Suprapubic skin (tissue), 4 donors: ENCODE measurements around the gene PHC3. TPM values are rescaled to one million over a fixed set of nuclear protein-coding genes. Genes with fewer than 3 reads are reported as not detected.

ENCODE experiments used
- DNase-seq, 2 donors: peaks; one replicate each; pipeline ENCODE4 v3.0.0-alpha.2; 2019; ENCODE audit warnings: low spot score in 2 of 2
- H3K27ac ChIP-seq: fragments of 200-600 bp; sonication (generic); one replicate; pipeline ENCODE4 v1.5.1; 2019
- H3K27me3 ChIP-seq: fragments of 200-600 bp; sonication (generic); one replicate; pipeline ENCODE4 v1.5.1; 2019
- H3K36me3 ChIP-seq: fragments of 200-600 bp; sonication (generic); one replicate; pipeline ENCODE4 v1.5.1; 2019
- H3K4me1 ChIP-seq: fragments of 200-600 bp; sonication (generic); one replicate; pipeline ENCODE4 v1.5.1; 2019
- H3K4me3 ChIP-seq: fragments of 200-600 bp; sonication (generic); one replicate; pipeline ENCODE4 v1.5.1; 2019; ENCODE audit warnings: mild to moderate bottlenecking
- H3K9me3 ChIP-seq: fragments of 200-600 bp; sonication (generic); one replicate; pipeline ENCODE4 v1.5.1; 2019
- CTCF ChIP-seq, 2 donors: fragments of 200-600 bp in 1 of 2; fragments of 450-650 bp in 1 of 2; sonication (generic) in 1 of 2; IDR thresholded peaks; one replicate each; pipeline ENCODE4 v1.5.1; 2016 to 2019; ENCODE audit warnings: antibody characterized with exemption in 2 of 2, mild to moderate bottlenecking in 1 of 2, moderate library complexity in 1 of 2
- EP300 ChIP-seq: sonication (generic); formaldehyde crosslinking; IDR thresholded peaks from one replicate; pipeline ENCODE4 v1.6.1; 2017; ENCODE audit warnings: antibody characterized with exemption
- POLR2A ChIP-seq, 2 donors: fragments of 450-650 bp; IDR thresholded peaks; one replicate each; pipeline ENCODE4 v1.6.1; 2017; ENCODE audit warnings: antibody characterized with exemption in 2 of 2, mild to moderate bottlenecking in 2 of 2, moderate library complexity in 2 of 2
- POLR2AphosphoS5 ChIP-seq, 3 donors: sonication (generic); formaldehyde crosslinking; IDR thresholded peaks; one replicate each; pipeline ENCODE4 v1.6.1; 2017; ENCODE audit warnings: antibody characterized with exemption in 3 of 3
- WGBS: methylation state at CpG from one replicate; pipeline ENCODE4 v1.1.5; 2018; 5-methylcytosine and 5-hydroxymethylcytosine counted together
- total RNA-seq, 4 donors: library from RNA; depleted of rRNA; stranded (reverse); fragments of >200 nt; gene quantifications; one replicate each; pipeline ENCODE4 v1.1.0, GENCODE V29; 2016

PHC3 gene
- total RNA-seq, 4 donors from 2014 or later = 37.9 to 106 (median 64.0) TPM

- Histone ChIP-seq H3K4me3 (no peak overlapping the region), H3K27me3 (no peaks in the 10 kb centered on the region), H3K9me3 (no peaks in the 10 kb centered on the region), H3K36me3 (no peaks in the 10 kb centered on the region), H3K27ac (no peak overlapping the region), H3K4me1 (no peaks in the 10 kb centered on the region)
- 88% methylated on average over 1 of the region's 1 CpG for WGBS
- TF ChIP-seq CTCF (IDR thresholded peaks at IDR 0.05) = no peak
- no peak for TF ChIP-seq POLR2A (IDR thresholded peaks at IDR 0.05)
- TF ChIP-seq POLR2AphosphoS5 (IDR thresholded peaks at IDR 0.05) = no peak
- no peak for TF ChIP-seq EP300
- no peak for DNase-seq
Measured at GRCh38 chr3:170054204-170054603, 127.3 kb downstream of the PHC3 start.

GRCh38 chr3:170052398-170052797, 129.1 kb downstream of the PHC3 start:
- Histone ChIP-seq H3K9me3 (no peaks in the 10 kb centered on the region), H3K27me3 (no peaks in the 10 kb centered on the region), H3K27ac (no peak overlapping the region), H3K36me3 (no peaks in the 10 kb centered on the region), H3K4me1 (no peaks in the 10 kb centered on the region), H3K4me3 (no peak overlapping the region)
- DNase-seq = no peak
- TF ChIP-seq CTCF (IDR thresholded peaks at IDR 0.05) (no peak), POLR2A (IDR thresholded peaks at IDR 0.05) (no peak), EP300 (no peak), POLR2AphosphoS5 (IDR thresholded peaks at IDR 0.05) (no peak)

- no peaks in the 10 kb centered on the region for H3K4me1 ChIP-seq
- H3K27ac ChIP-seq = no peak overlapping the region
- no peaks in the 10 kb centered on the region for H3K36me3 ChIP-seq
- no peak overlapping the region for H3K4me3 ChIP-seq
- no peaks in the 10 kb centered on the region for H3K27me3 ChIP-seq
- DNase-seq = no peak
- TF ChIP-seq POLR2AphosphoS5 (IDR thresholded peaks at IDR 0.05) (no peak), EP300 (no peak), POLR2A (IDR thresholded peaks at IDR 0.05) (no peak), CTCF (IDR thresholded peaks at IDR 0.05) (no peak)
- no peaks in the 10 kb centered on the region for H3K9me3 ChIP-seq
- WGBS = 86% methylated on average over 4 of the region's 4 CpGs
Measured at GRCh38 chr3:170050753-170051152, 130.8 kb downstream of the PHC3 start.

GRCh38 chr3:170049146-170050000, 132.2 kb downstream of the PHC3 start:
- Histone ChIP-seq H3K36me3 (no peaks in the 10 kb centered on the region), H3K4me3 (no peak overlapping the region), H3K27me3 (no peaks in the 10 kb centered on the region), H3K4me1 (no peaks in the 10 kb centered on the region), H3K9me3 (no peaks in the 10 kb centered on the region), H3K27ac (no peak overlapping the region)
- no peak for TF ChIP-seq CTCF (IDR thresholded peaks at IDR 0.05)
- TF ChIP-seq POLR2A (IDR thresholded peaks at IDR 0.05) = no peak
- TF ChIP-seq POLR2AphosphoS5 (IDR thresholded peaks at IDR 0.05) = no peak
- no peak for TF ChIP-seq EP300
- DNase-seq = no peak
- 58% methylated on average over 7 of the region's 10 CpGs for WGBS

- no peak overlapping the region for H3K4me3 ChIP-seq
- no peaks in the 10 kb centered on the region for H3K9me3 ChIP-seq
- TF ChIP-seq POLR2A (IDR thresholded peaks at IDR 0.05) (no peak), POLR2AphosphoS5 (IDR thresholded peaks at IDR 0.05) (no peak), CTCF (IDR thresholded peaks at IDR 0.05) (no peak), EP300 (no peak)
- peaks cover 11% of the 10 kb centered on the region for H3K27me3 ChIP-seq
- H3K27ac ChIP-seq = no peak overlapping the region
- WGBS = 85% methylated on average over 3 of the region's 3 CpGs
- DNase-seq = no peak
- no peaks in the 10 kb centered on the region for H3K4me1 ChIP-seq
- no peaks in the 10 kb centered on the region for H3K36me3 ChIP-seq
Measured at GRCh38 chr3:170047133-170047404, 134.5 kb downstream of the PHC3 start.
